Measurements from ENCODE around the gene TMTC2. TPM values are rescaled to one million over a fixed set of nuclear protein-coding genes. Genes with fewer than 3 reads are reported as not detected.

The TMTC2 gene
- polyA plus RNA-seq, 4 donors: 1.1 to 5.6 (median 2.7) TPM

GRCh38 chr12:82953397-82953796 lies 266.7 kb downstream of the TMTC2 start:
- FAIRE-seq: no peak

DNA sequence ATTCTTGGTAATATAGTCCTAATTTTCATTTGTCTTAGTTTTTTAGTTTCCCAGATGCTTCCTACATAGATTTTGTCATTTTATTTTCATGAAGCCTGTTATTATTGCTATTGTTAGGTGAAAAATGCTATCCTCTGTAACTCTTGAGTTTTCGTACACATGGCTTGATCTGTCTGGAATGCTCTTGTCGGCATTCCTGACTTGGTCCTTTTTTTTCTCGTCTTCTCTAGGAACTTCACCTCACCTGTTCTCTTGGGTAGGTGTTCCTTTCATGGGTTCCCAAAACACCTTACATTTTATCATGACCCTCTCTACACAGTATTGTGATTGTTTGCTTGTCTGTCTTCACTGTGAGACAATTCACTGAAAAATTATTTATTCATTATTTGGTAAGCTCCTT lies 267.4 kb downstream of the TMTC2 start:
- Histone ChIP-seq H3K27me3 (ENCODE audit: control insufficient read depth in 3 of 3, insufficient read depth in 3 of 3, low read length in 3 of 3) (no peaks in the 10 kb centered on the region), H3K4me3 (ENCODE audit: low read depth in 1 of 3, low read length in 3 of 3) (no peak overlapping the region), H3K27ac (ENCODE audit: low read depth in 1 of 3, low read length in 2 of 3) (no peak overlapping the region), H3K9me3 (ENCODE audit: control insufficient read depth in 2 of 2, insufficient read depth in 1 of 2, low read depth in 1 of 2, low read length in 1 of 2) (no peaks in the 10 kb centered on the region), H3K36me3 (ENCODE audit: control insufficient read depth in 3 of 3, insufficient read depth in 2 of 3, low read depth in 1 of 3, low read length in 3 of 3) (no peaks in the 10 kb centered on the region), H3K4me1 (ENCODE audit: control insufficient read depth in 3 of 3, insufficient read depth in 2 of 3, low read depth in 1 of 3, low read length in 2 of 3) (no peaks in the 10 kb centered on the region)
- no peak for FAIRE-seq
- WGBS, 3 donors: 91 to 95% (median 92%) methylated on average over 3 of the region's 3 CpGs
- no peak for DNase-seq

More at GRCh38 chr12:82953397-82953796, 266.7 kb downstream of the TMTC2 start:
- Histone ChIP-seq H3K27ac (ENCODE audit: low read depth in 1 of 3, low read length in 2 of 3) (no peak overlapping the region), H3K4me1 (ENCODE audit: control insufficient read depth in 3 of 3, insufficient read depth in 2 of 3, low read depth in 1 of 3, low read length in 2 of 3) (no peaks in the 10 kb centered on the region), H3K27me3 (ENCODE audit: control insufficient read depth in 3 of 3, insufficient read depth in 3 of 3, low read length in 3 of 3) (no peaks in the 10 kb centered on the region), H3K9me3 (ENCODE audit: control insufficient read depth in 2 of 2, insufficient read depth in 1 of 2, low read depth in 1 of 2, low read length in 1 of 2) (no peaks in the 10 kb centered on the region), H3K36me3 (ENCODE audit: control insufficient read depth in 3 of 3, insufficient read depth in 2 of 3, low read depth in 1 of 3, low read length in 3 of 3) (no peaks in the 10 kb centered on the region), H3K4me3 (ENCODE audit: low read depth in 1 of 3, low read length in 3 of 3) (no peak overlapping the region)
- no peak for DNase-seq
- WGBS, 3 donors: 87 to 95% (median 92%) methylated on average over 1 of the region's 1 CpG

- no peak for FAIRE-seq
- DNase-seq: no peak
- WGBS, 3 donors: 86 to 90% (median 89%) methylated on average over 2 of the region's 2 CpGs
- Histone ChIP-seq H3K9me3 (ENCODE audit: control insufficient read depth in 2 of 2, insufficient read depth in 1 of 2, low read depth in 1 of 2, low read length in 1 of 2) (no peaks in the 10 kb centered on the region), H3K4me1 (ENCODE audit: control insufficient read depth in 3 of 3, insufficient read depth in 2 of 3, low read depth in 1 of 3, low read length in 2 of 3) (no peaks in the 10 kb centered on the region), H3K36me3 (ENCODE audit: control insufficient read depth in 3 of 3, insufficient read depth in 2 of 3, low read depth in 1 of 3, low read length in 3 of 3) (no peaks in the 10 kb centered on the region), H3K4me3 (ENCODE audit: low read depth in 1 of 3, low read length in 3 of 3) (no peak overlapping the region), H3K27me3 (ENCODE audit: control insufficient read depth in 3 of 3, insufficient read depth in 3 of 3, low read length in 3 of 3) (no peaks in the 10 kb centered on the region), H3K27ac (ENCODE audit: low read depth in 1 of 3, low read length in 2 of 3) (no peak overlapping the region)
These were observed 267.9 kb downstream of the TMTC2 start for GRCh38 chr12:82954572-82954971.

- Histone ChIP-seq H3K36me3 (ENCODE audit: control insufficient read depth in 3 of 3, insufficient read depth in 2 of 3, low read depth in 1 of 3, low read length in 3 of 3) (no peaks in the 10 kb centered on the region), H3K9me3 (ENCODE audit: control insufficient read depth in 2 of 2, insufficient read depth in 1 of 2, low read depth in 1 of 2, low read length in 1 of 2) (no peaks in the 10 kb centered on the region), H3K4me1 (ENCODE audit: control insufficient read depth in 3 of 3, insufficient read depth in 2 of 3, low read depth in 1 of 3, low read length in 2 of 3) (no peaks in the 10 kb centered on the region), H3K27ac (ENCODE audit: low read depth in 1 of 3, low read length in 2 of 3) (no peak overlapping the region), H3K4me3 (ENCODE audit: low read depth in 1 of 3, low read length in 3 of 3) (no peak overlapping the region), H3K27me3 (ENCODE audit: control insufficient read depth in 3 of 3, insufficient read depth in 3 of 3, low read length in 3 of 3) (no peaks in the 10 kb centered on the region)
- WGBS, 3 donors: 81 to 98% (median 86%) methylated on average over 1 of the region's 1 CpG
- no peak for FAIRE-seq
- no peak for DNase-seq
These were observed 268.3 kb downstream of the TMTC2 start for GRCh38 chr12:82955043-82955442.

GRCh38 chr12:82958966-82959365 lies 272.3 kb downstream of the TMTC2 start:
- no peaks in the 10 kb centered on the region for H3K4me1 ChIP-seq (ENCODE audit: control insufficient read depth in 3 of 3, insufficient read depth in 2 of 3, low read depth in 1 of 3, low read length in 2 of 3)
- DNase-seq: no peak
- FAIRE-seq: no peak
- no peaks in the 10 kb centered on the region for H3K9me3 ChIP-seq (ENCODE audit: control insufficient read depth in 2 of 2, insufficient read depth in 1 of 2, low read depth in 1 of 2, low read length in 1 of 2)
- no peak overlapping the region for H3K27ac ChIP-seq (ENCODE audit: low read depth in 1 of 3, low read length in 2 of 3)
- H3K4me3 ChIP-seq (ENCODE audit: low read depth in 1 of 3, low read length in 3 of 3): no peak overlapping the region
- no peaks in the 10 kb centered on the region for H3K36me3 ChIP-seq (ENCODE audit: control insufficient read depth in 3 of 3, insufficient read depth in 2 of 3, low read depth in 1 of 3, low read length in 3 of 3)
- no peaks in the 10 kb centered on the region for H3K27me3 ChIP-seq (ENCODE audit: control insufficient read depth in 3 of 3, insufficient read depth in 3 of 3, low read length in 3 of 3)

DNA sequence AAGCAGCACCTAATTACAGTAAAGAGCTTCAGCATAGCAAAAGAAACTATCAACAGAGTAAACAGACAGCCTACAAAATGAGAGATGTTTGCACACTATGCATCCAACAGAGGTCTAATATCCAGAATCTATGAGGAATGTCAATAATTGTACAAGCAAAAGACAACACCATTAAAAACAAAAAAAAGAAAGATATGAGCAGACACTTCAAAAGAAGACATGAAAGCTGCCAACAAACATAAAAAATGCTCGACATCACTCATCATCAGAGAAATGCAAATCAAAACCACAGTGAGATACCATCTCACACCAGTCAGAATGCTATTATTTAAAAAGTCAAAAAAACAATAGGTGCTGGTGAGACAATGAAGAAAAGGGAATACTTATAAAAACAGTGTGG lies 273.1 kb downstream of the TMTC2 start:
- Histone ChIP-seq H3K36me3 (ENCODE audit: control insufficient read depth in 3 of 3, insufficient read depth in 2 of 3, low read depth in 1 of 3, low read length in 3 of 3) (no peaks in the 10 kb centered on the region), H3K4me1 (ENCODE audit: control insufficient read depth in 3 of 3, insufficient read depth in 2 of 3, low read depth in 1 of 3, low read length in 2 of 3) (no peaks in the 10 kb centered on the region), H3K9me3 (ENCODE audit: control insufficient read depth in 2 of 2, insufficient read depth in 1 of 2, low read depth in 1 of 2, low read length in 1 of 2) (no peaks in the 10 kb centered on the region), H3K27ac (ENCODE audit: low read depth in 1 of 3, low read length in 2 of 3) (no peak overlapping the region), H3K4me3 (ENCODE audit: low read depth in 1 of 3, low read length in 3 of 3) (no peak overlapping the region), H3K27me3 (ENCODE audit: control insufficient read depth in 3 of 3, insufficient read depth in 3 of 3, low read length in 3 of 3) (no peaks in the 10 kb centered on the region)
- 71 to 83% (median 82%) methylated on average over 1 of the region's 1 CpG for WGBS, 3 donors
- DNase-seq (no peak), FAIRE-seq (no peak)

- Histone ChIP-seq H3K4me3 (ENCODE audit: low read depth in 1 of 3, low read length in 3 of 3) (no peak overlapping the region), H3K27ac (ENCODE audit: low read depth in 1 of 3, low read length in 2 of 3) (no peak overlapping the region), H3K27me3 (ENCODE audit: control insufficient read depth in 3 of 3, insufficient read depth in 3 of 3, low read length in 3 of 3) (no peaks in the 10 kb centered on the region), H3K9me3 (ENCODE audit: control insufficient read depth in 2 of 2, insufficient read depth in 1 of 2, low read depth in 1 of 2, low read length in 1 of 2) (no peaks in the 10 kb centered on the region), H3K4me1 (ENCODE audit: control insufficient read depth in 3 of 3, insufficient read depth in 2 of 3, low read depth in 1 of 3, low read length in 2 of 3) (no peaks in the 10 kb centered on the region), H3K36me3 (ENCODE audit: control insufficient read depth in 3 of 3, insufficient read depth in 2 of 3, low read depth in 1 of 3, low read length in 3 of 3) (peaks cover 0 to 3% (median 0%) of the 10 kb centered on the region in 3 donors)
- DNase-seq (no peak), FAIRE-seq (no peak)
- 85 to 93% (median 90%) methylated on average over 2 of the region's 2 CpGs for WGBS, 3 donors
These were observed 275.1 kb downstream of the TMTC2 start for GRCh38 chr12:82961835-82962234.

GRCh38 chr12:82963956-82964355 lies 277.2 kb downstream of the TMTC2 start:
- Histone ChIP-seq H3K27me3 (ENCODE audit: control insufficient read depth in 3 of 3, insufficient read depth in 3 of 3, low read length in 3 of 3) (no peaks in the 10 kb centered on the region), H3K9me3 (ENCODE audit: control insufficient read depth in 2 of 2, insufficient read depth in 1 of 2, low read depth in 1 of 2, low read length in 1 of 2) (no peaks in the 10 kb centered on the region), H3K36me3 (ENCODE audit: control insufficient read depth in 3 of 3, insufficient read depth in 2 of 3, low read depth in 1 of 3, low read length in 3 of 3) (peaks cover 0 to 3% (median 0%) of the 10 kb centered on the region in 3 donors), H3K27ac (ENCODE audit: low read depth in 1 of 3, low read length in 2 of 3) (no peak overlapping the region), H3K4me3 (ENCODE audit: low read depth in 1 of 3, low read length in 3 of 3) (no peak overlapping the region), H3K4me1 (ENCODE audit: control insufficient read depth in 3 of 3, insufficient read depth in 2 of 3, low read depth in 1 of 3, low read length in 2 of 3) (no peaks in the 10 kb centered on the region)
- 63 to 83% (median 77%) methylated on average over 3 of the region's 3 CpGs for WGBS, 3 donors
- no peak for DNase-seq
- no peak for FAIRE-seq

DNA sequence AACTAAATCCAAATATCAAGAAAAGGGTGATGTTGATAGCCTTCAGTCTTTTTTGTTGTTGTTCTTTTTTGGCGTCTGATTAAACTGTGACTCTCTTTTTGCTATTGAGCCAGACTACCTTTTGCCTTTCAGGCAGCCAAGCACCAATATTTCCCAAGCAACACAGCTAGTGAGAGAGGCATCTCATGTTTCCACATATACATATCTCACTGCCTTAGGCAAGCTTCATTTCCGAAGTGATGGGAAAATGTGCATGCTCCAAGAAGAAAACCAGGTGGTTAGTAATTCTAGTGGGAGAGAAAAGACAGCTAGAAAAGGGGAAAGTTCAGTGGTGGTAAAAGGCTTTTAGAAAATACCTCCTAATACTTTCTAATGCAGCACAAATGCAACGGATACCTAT lies 277.7 kb downstream of the TMTC2 start:
- Histone ChIP-seq H3K27me3 (ENCODE audit: control insufficient read depth in 3 of 3, insufficient read depth in 3 of 3, low read length in 3 of 3) (no peaks in the 10 kb centered on the region), H3K9me3 (ENCODE audit: control insufficient read depth in 2 of 2, insufficient read depth in 1 of 2, low read depth in 1 of 2, low read length in 1 of 2) (no peaks in the 10 kb centered on the region), H3K4me1 (ENCODE audit: control insufficient read depth in 3 of 3, insufficient read depth in 2 of 3, low read depth in 1 of 3, low read length in 2 of 3) (no peaks in the 10 kb centered on the region), H3K36me3 (ENCODE audit: control insufficient read depth in 3 of 3, insufficient read depth in 2 of 3, low read depth in 1 of 3, low read length in 3 of 3) (peaks cover 0 to 3% (median 0%) of the 10 kb centered on the region in 3 donors), H3K27ac (ENCODE audit: low read depth in 1 of 3, low read length in 2 of 3) (no peak overlapping the region), H3K4me3 (ENCODE audit: low read depth in 1 of 3, low read length in 3 of 3) (no peak overlapping the region)
- DNase-seq (no peak), FAIRE-seq (no peak)
- WGBS, 3 donors: 84 to 89% (median 87%) methylated on average over 3 of the region's 3 CpGs

All from small intestine (tissue), 7 donors.